ENCODE data around the gene VAV3.

VAV3 gene

DNA sequence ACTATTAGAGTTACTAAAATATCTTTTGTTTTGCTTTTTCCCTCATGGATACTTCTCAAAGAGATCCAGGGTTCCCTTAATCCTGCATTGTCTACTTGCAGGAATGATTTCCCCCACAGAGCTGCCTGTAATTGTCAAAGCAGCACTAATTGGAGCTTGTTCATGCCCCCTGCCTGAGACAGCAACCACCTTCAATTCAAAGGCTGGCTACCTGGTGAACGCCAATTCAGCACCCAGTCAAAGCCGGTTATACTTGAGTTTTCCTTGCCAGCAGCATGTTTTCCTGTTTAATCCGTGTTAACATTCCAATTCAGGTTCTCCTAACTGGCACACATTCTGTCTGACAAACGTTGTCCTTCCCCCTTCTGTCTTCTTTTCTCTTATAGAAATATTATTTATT is 441.2 kb downstream of the VAV3 start:
- Mint-ChIP-seq H3K27me3 (no peaks in the 10 kb centered on the region), H3K4me1 (peaks cover 5% of the 10 kb centered on the region), H3K4me3 (no peak overlapping the region), H3K27ac (no peak overlapping the region), H3K9me3 (no peaks in the 10 kb centered on the region), H3K36me3 (no peaks in the 10 kb centered on the region)
- ATAC-seq, result no peak

DNA sequence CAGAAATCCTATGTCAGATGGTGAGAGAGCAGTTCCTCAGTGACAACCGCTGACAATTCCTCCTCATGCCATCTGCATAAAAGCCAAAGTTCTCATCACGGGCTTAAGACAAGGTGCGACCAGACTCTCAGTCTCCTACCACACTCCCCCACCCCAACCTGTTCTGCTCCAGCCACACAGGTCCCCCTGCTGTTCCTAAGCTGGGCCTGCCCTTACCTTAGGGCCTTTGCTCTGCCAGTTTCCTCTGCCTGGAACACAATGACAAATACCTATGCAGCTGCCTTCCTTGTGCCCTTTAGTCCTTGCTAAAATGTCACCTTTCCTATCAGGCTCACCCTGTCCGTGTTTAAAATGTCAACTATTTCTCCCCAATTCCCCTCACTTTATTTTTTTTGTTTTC is 441.9 kb downstream of the VAV3 start:
- Mint-ChIP-seq H3K4me3 (no peak overlapping the region), H3K36me3 (no peaks in the 10 kb centered on the region), H3K4me1 (peaks cover 5% of the 10 kb centered on the region), H3K9me3 (no peaks in the 10 kb centered on the region), H3K27ac (no peak overlapping the region), H3K27me3 (no peaks in the 10 kb centered on the region)
- ATAC-seq, result no peak

Measured in stimulated activated memory B cell treated with anti-CD40 and anti-IgM and Interleukin-4, amounts not matched to agents 10 μg/mL and 1 μg/mL and 100 μg/mL, for 72 hours (primary cell).